ENCODE data around the gene ZFX. TPM values are rescaled to one million over a fixed set of nuclear protein-coding genes. Genes with fewer than 3 reads are reported as not detected.

The ZFX gene
- total RNA-seq, 4 donors from 2014 or later, result 39.2 to 59.7 (median 56.5) TPM

- no peak for TF ChIP-seq CTCF (IDR thresholded peaks at IDR 0.05; ENCODE audit: low read depth)
Observed at GRCh38 chrX:24229400-24229879, 79.9 kb downstream of the ZFX start.

- TF ChIP-seq CTCF (IDR thresholded peaks at IDR 0.05; ENCODE audit: low read depth), result no peak
Observed at GRCh38 chrX:24229976-24230375, 80.4 kb downstream of the ZFX start.

GRCh38 chrX:24231131-24231540 is 81.6 kb downstream of the ZFX start:
- no peak for TF ChIP-seq CTCF (IDR thresholded peaks at IDR 0.05; ENCODE audit: low read depth)

DNA sequence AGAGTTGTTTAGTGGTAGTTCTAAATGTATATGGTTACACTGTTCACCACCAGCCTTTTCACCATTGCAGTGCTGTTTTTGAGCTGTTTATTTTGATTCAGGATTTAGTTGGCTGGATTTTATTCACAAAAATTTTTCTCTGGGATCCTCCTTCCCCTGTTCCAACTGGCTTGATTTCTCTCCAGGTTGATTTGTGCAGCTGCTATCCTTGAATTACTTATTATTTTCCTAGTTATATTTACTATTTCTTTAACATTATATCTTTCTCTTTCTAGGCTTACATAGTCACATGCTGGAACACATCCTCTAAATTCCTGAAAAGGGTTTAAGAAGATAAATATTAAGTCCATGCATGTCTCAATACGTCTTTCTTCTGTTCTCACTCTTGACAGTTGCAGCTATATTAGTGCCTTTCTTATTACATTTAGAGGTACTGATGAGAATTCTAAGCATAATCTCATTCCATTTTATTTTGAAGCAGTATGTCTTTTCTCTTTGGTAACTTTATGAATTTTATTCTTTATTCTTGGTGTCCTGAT is 82.2 kb downstream of the ZFX start:
- TF ChIP-seq CTCF (IDR thresholded peaks at IDR 0.05; ENCODE audit: low read depth), result no peak

GRCh38 chrX:24232796-24233195 is 83.3 kb downstream of the ZFX start:
- no peak for TF ChIP-seq CTCF (IDR thresholded peaks at IDR 0.05; ENCODE audit: low read depth)

DNA sequence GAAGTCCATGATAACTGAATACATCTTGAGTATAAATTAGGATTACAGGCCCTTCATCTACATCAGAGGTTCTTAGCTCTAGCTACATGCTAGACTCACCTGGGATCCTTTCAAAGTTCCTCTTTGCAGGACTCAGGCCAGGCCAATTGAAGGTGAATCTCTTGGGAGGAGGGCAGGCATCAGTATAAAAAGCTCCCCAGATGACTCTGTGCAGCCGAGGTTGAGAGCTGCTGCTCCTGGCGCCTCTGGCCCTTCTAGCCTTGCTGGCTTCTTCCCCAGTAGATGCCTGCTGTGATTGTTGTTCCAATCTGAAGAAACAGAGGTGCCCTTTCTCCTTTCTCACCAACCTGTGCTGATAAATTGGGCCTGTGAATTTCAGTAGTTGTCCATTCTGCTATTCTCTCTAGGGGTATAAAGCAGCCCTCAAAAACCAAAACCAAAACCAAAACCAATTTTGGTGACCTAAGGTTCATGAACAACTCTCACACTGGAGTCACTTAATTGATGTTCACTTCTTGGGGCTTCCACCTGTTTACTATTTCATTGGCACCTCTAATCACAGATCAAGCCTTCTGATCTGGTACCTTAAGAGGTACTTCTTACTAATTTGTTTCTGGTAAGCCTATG is 85.7 kb downstream of the ZFX start:
- no peak for TF ChIP-seq CTCF (IDR thresholded peaks at IDR 0.05; ENCODE audit: low read depth)

- TF ChIP-seq CTCF (IDR thresholded peaks at IDR 0.05; ENCODE audit: low read depth), result no peak
Observed at GRCh38 chrX:24241822-24242648, 92.5 kb downstream of the ZFX start.
